Pons (tissue), 1 donor: Measurements from ENCODE around the gene NXN.
"Not testable (repeated sequence)": the region's sequence is repeated elsewhere in the genome, so short reads cannot be mapped to it uniquely, and the experiment has no call there.

Experiments used
- DNase-seq: peaks from one replicate; pipeline ENCODE4 v3.0.0-alpha.2; 2016; ENCODE audit warnings: low spot score

Gene NXN

GRCh38 chr17:799261-799660 is 180.3 kb downstream of the NXN start:
- DNase-seq, result no peak

- DNase-seq, result no peak
Measured at GRCh38 chr17:798246-798645, 181.3 kb downstream of the NXN start.

- DNase-seq, result no peak
Measured at GRCh38 chr17:797236-797840, 182.2 kb downstream of the NXN start.

GRCh38 chr17:796609-797008 is 183.0 kb downstream of the NXN start:
- DNase-seq, result no peak

GRCh38 chr17:795721-796120 is 183.9 kb downstream of the NXN start:
- DNase-seq, result no peak

GRCh38 chr17:795276-795675 is 184.3 kb downstream of the NXN start:
- DNase-seq, result no peak

GRCh38 chr17:794876-795275 is 184.7 kb downstream of the NXN start:
- DNase-seq, result peak; percentile 89

- DNase-seq, result no peak
Measured at GRCh38 chr17:792277-792676, 187.3 kb downstream of the NXN start.

GRCh38 chr17:791829-792228 is 187.7 kb downstream of the NXN start:
- no peak for DNase-seq

GRCh38 chr17:790874-791247 is 188.7 kb downstream of the NXN start:
- DNase-seq, result not testable (repeated sequence)

- not testable (repeated sequence) for DNase-seq
Measured at GRCh38 chr17:789931-790873, 189.4 kb downstream of the NXN start.

- DNase-seq, result no peak
Measured at GRCh38 chr17:789160-789840, 190.3 kb downstream of the NXN start.

GRCh38 chr17:788551-788950 is 191.0 kb downstream of the NXN start:
- no peak for DNase-seq

GRCh38 chr17:787641-788221 is 191.8 kb downstream of the NXN start:
- no peak for DNase-seq

GRCh38 chr17:785901-786300 is 193.7 kb downstream of the NXN start:
- not testable (repeated sequence) for DNase-seq

- no peak for DNase-seq
Measured at GRCh38 chr17:784143-784542, 195.4 kb downstream of the NXN start.

- DNase-seq, result peak; percentile 77
Measured at GRCh38 chr17:781805-782731, 197.5 kb downstream of the NXN start, which contains the start of the genes GLOD4 and MRM3. Gene GLOD4 (minus strand): TSS chr17:782280. CDS start chr17:782255, 25 bp downstream. Gene MRM3 (plus strand): TSS chr17:782353. CDS start chr17:782379, 26 bp downstream.

GRCh38 chr17:778096-778495 is 201.5 kb downstream of the NXN start:
- DNase-seq, result no peak

- no peak for DNase-seq
Measured at GRCh38 chr17:774313-774584, 205.3 kb downstream of the NXN start.

GRCh38 chr17:773467-774312 is 205.9 kb downstream of the NXN start:
- no peak for DNase-seq
